ENCODE results near the gene DGCR6L.
A peak's percentile ranks its signal among the peaks of the same experiment; 100 is the strongest.
"Not testable (repeated sequence)": the region's sequence is repeated elsewhere in the genome, so short reads cannot be mapped to it uniquely, and the experiment has no call there.

DGCR6L gene

DNA sequence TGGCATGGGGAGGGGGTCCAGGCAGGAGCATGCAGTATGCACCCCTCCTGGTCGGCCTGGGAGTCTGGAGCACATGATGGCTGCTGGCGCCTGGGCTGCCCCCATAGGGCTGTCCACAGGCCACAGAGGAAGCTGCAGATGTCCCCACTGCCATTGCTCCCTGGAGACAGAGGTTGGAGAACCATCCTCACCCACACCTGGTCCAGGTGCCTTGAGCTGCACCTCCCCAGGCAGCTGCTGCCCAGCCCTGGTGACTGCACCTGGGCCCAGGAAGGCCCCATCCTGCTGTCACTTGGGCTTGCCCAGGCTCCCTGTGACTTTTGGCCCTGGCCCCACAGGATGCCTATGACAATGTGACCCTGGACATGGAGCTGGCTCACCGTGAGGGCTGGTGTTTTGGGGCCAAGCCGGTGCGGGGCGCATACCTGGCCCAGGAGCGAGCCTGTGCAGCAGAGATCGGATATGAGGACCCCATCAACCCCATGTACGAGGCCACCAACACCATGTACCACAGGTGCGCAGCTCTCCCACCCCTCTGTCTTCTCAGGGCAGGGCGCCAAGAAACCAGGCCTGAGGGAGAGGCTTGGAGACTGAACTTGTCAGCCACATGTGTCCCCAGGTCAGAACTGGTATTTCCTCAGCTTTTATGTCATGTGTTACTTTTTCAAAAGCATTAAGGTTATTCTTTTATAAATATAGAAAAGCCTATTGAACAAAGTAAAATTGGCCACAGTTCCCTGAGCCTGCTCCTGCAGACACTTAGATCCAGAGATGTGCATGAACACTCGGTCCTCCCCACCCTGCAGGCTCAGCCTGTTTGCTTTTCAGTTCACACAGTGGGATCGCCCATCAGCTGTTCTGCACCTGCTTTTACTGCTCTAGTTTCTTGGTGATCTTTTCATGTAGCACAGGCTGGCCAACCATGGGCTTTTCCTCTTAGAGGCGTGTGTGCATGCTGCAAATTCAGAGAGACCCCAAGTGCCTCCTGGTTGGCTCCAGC lies 12.1 kb downstream of the DGCR6L start:
- not testable (repeated sequence) for DNase-seq

DNA sequence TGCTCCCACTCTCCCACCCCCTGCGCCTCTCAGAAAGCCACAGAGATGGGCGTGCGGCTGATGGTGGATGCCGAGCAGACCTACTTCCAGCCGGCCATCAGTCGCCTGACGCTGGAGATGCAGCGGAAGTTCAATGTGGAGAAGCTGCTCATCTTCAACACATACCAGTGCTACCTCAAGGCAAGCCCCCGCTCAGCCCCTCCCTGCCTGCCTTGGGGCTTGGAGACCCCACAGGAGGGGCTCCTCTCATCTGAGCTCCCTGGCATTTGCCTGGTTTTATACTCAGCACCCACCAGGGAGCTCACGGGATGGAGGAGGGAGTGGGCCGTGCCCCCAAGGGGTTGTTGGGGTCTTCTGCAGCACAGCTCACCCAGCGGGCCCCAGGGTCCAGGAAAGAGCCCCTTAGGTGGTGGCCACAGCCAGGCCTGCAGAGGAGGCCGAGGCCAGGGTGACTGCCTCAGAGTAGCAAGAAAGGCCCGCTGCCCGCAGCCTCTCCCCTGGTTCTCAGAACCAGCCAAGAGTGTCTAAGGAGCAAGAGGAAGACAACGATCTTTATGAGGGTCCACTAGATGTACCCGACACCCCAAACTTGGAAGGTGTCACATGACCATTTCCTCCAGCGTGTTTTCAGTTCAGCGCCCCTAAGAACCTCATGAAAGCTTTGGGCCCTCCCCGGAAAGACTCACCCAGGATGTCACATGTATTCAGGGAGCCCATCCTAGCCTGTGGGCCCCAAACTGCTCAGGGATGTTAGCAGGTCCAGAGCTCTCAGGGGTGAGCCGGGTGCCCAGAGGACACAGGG lies 13.0 kb downstream of the DGCR6L start:
- DNase-seq = not testable (repeated sequence)

DNA sequence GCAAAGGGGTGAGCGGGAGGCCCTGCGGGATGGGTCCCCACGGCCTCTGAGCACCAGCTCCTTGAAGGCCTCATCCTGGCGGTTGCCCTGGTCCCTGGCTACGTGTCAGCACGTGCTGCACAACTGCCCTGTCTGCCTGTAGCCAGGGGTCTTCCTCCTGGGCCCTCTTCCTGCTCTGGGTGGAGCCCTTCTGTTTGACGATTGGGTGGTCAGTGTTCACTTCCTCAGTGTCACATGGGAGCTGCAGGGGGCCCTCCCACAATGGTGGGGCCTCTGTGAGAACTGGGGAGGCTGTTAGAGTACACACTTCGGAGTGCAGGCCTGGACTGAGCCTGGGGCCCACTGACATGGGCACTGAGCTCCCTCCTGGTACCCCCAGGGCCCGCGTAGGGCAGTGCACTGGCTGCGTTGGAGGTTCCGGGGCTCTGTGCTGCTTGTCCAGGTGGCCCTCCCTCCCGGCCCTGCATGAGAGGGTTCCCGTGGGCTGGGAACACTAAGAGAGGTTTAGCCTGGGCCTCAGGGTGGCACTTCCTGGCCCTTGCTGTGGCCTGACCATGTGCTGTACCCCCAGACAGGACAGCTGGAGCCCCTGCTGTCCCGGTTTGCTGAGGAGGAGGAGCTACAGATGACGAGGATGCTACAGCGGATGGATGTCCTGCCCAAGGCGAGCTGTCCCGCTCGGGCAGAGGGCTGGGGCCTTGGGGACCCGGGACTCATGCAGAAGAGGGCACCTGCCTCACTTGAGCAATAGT lies 13.8 kb downstream of the DGCR6L start:
- DNase-seq = no peak

DNA sequence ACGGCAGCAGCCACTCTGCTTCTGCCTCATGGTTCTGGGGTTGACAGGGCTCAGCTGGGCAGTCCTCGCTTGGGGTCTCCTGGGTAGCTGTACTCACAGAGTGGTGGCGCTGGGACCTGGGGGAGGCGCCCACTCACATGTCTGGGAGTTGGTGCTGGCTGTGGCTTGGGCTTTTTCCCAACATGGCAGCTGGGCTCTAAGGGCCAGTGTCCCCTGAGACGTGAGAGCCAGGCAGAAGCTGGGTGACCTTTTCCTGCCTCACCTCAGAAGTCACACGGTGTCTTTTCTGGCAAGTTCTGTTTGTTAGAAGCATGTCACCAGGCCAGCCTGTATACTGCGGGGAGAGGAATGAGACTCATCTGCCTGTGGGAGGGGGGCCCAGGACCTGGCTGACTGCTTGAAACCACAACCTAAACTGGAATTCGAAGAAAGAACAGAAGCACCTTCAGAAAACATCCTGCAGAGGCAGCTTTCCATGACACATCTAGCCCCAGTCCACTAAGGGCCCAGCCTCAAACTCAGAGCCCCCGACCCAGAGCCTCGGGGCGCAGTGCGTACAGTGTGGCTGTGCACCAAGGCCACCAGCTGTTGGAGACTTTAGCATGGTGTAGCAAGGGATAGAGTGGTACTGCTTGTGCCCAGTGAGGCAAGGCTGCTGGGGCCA lies 14.5 kb downstream of the DGCR6L start:
- DNase-seq = not testable (repeated sequence)

DNA sequence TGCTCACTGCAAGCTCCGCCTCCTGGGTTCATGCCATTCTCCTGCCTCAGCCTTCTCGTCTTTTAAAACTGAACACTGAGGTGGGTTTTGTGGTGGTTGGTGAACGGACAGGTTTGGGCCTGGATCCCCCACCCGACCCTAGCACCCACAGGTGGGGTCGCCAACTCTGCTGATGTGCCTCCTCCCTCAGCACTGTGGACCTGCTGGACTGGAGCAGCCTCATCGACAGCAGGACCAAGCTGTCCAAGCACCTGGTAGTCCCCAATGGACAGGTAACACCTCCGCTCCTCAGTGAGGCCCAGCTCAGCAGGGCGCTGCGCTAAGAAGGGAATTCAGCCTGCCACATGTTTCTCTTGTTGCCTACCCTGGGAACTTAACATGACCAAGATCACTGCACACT lies 15.2 kb downstream of the DGCR6L start:
- DNase-seq = no peak

DNA sequence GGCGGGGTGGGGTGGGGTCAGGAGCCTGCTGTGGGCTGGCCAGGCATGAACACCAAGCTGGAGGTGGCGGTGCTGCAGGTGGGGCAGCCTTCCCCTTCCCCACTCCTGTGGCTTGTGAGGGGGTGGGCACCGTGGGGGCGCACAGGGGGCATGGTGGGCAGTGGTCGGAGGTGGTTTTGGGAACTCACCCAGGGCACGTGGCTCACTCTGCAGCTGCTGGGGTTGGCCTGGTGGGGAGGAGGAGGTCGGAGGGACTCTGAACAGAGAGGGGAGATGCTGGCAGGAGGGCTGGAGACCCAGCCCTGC lies 16.7 kb downstream of the DGCR6L start:
- DNase-seq = not testable (repeated sequence)

DNA sequence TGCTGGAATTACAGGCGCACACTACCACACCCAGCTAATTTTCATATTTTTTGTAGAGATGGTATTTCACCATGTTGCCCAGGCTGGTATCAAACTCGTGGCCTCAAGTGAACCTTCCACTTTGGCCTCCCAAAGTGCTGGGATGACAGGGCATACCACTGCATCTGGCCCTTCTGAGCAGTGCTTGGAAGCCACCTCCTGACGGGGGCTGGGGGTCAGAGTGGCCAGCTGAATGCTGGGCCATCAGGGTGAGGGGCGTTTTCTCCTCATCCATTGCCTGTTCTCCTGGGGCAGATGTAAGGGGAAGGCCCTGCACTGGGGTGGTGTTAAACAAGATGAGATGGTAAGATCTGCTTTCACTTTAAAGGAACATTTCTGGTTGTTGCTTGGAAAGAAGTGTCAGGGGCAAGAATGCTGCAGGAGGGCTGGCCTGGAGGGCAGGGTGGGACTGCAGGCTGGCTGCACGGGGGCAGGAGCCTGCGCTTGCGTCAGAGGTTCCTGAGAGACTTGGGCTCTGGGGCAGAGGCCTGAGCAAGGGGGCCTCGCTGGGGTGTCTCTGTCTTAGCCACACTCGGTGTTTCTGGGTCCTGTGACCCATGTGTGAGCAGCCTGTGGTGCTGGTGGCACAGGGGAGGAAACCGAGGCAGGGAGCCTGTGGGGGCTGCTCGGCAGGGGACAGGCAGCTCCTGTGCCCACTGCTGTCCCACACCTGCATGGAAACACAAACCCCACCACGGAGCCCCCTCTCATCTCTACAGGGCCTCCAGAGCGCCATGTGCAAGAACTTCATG lies 17.2 kb downstream of the DGCR6L start:
- no peak for DNase-seq

DNA sequence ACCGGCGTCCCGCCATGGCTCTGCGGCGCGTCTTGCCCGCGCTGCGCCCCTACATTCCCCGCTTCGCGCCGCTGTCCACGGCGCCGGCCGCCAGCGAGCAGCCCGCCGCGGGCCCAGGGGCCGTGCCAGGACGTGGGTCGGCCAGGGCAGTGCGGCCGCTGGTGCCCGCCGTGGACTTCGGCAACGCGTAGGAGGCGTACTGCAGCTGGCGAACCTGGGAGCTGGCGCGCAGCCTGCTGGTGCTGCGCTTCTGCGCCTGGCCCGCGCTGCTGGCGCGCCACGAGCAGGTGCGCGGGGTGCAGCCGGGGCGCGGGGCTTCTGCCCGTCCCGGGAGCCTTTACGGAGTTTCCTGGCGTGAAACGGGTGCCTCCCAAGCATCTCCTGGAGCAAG lies 20.1 kb downstream of the DGCR6L start:
- no peak for DNase-seq

DNA sequence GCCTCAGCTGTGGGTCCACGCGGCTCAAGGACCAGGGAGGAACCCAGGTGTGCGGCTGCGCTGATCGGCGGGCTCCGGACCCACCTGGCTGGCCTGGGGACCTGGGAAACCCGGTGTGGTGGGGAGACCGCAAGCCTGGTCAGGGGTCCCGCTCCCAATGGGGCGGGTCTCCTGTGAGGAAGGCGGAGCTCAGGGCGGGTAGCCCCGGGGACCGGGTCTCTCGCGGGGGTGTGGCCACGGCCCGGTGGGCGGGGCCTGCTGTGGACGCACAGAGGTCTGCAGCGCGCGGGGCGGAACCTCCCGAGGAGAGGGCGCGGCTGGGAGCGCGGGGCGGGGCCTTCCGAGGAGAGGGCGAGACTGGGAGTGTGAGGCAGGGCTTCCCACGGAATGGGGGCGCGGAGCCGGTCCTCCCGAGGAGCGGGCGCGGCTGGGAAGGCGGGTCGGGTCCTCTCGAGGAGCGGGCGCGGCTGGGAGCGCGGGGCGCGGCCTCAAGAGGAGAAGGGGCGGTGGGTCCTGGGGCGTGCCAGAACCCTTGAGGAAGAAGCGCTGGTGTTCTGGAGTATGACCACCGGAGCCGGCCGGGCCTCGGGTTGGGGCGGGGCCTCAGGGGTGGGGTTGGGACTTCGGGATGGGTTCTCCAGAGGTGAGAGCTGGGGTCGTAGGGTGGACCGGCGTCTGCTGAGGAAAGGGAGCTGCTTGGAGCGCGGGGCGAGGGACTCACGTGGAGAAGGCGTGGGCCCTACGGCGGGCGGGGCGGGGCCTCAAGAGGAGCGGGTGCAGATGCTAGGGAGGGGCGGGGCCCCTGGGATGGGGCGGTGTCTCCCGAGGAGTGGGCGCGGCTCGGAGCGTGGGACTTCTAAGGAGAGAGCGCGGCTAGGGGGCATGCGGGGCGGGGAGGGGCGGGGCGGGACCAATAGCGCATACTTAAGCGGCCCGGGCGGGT lies 20.8 kb downstream of the DGCR6L start:
- peak; percentile 88 for DNase-seq

DNA sequence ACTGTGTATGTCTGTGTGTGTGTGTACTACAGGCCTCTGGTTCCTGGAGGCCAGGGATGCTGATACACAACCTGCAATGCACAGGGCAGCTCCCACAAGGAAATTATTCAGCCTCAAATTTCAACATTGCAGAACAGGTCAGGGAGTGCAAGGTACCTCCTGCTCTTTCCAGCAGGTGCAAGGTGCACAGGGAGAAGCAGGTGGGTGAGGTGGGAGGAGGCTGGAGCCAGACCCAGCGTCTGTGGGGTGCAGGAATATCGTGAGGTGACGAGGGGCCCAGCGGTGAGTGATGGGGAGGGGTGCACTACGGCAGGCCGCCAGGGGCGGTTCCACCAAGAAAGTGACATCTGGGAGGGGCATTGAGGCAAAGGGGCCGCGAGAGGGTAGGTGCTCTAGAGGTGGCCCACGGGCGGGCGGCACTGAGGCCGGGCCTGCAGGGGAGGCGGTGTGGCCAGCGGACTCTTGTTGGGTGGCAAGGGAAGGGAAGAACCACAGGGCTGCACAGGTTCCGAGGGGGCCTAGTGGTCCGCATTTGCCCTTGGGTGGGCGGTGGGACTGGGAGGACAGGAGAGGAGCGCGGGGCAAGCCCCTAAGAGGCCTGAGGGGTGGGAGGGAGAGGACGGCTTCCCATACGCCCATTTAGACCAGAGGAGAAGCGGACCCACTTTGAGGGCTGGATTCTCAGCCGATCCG lies 21.6 kb downstream of the DGCR6L start:
- DNase-seq = no peak

DNA sequence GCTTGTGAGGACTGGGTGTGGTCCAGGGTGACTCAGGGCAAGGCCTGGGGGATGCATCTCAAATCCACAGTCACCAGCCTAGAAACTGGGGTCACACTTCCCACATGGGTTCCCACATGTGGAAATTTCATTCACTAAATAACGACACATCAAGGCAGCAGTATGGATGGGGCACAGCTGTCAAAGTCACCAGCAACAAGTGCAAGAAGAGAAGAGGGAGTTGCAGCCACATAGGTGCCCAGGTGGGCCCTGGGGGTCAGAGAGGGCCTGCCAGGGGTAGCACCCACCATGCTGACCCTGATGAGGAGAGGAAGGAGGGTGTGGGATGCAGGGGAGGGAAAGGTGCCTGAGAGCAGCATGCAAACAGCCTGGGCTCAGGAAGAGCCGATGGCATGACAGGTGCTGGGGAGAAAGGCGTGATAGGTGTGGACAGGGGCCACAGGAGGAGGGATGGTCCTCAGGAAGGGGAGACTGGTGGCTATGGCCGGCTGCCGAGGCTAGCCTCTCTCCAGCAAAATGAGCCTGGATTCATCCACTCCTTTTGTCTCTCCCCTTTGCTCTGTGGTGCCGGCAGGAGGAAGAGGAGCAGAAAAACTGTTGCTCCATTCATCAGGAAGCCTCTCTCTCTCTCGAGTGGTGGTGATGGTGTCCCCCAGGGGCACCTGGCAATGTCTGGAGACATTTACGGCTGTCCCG lies 22.3 kb downstream of the DGCR6L start:
- no peak for DNase-seq

DNA sequence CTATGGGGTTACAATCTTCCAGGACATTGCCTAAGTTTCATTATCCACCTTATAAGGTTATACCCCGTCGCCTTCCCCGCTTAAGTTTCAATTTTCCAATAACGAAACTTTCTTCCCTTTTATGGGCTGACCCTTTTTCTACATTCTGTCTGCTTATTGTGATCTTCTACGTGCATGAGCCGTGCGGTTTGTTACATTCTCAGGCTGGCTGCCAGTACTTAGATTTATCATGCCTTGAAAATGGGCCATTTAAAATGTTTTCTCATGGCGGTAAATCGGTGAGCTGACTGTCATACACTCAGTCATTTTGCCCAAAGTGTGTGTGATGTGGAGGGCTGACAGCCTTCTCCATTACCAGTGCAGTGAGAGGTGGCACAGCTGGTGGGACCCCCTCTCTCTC lies 23.3 kb downstream of the DGCR6L start:
- no peak for DNase-seq

DNA sequence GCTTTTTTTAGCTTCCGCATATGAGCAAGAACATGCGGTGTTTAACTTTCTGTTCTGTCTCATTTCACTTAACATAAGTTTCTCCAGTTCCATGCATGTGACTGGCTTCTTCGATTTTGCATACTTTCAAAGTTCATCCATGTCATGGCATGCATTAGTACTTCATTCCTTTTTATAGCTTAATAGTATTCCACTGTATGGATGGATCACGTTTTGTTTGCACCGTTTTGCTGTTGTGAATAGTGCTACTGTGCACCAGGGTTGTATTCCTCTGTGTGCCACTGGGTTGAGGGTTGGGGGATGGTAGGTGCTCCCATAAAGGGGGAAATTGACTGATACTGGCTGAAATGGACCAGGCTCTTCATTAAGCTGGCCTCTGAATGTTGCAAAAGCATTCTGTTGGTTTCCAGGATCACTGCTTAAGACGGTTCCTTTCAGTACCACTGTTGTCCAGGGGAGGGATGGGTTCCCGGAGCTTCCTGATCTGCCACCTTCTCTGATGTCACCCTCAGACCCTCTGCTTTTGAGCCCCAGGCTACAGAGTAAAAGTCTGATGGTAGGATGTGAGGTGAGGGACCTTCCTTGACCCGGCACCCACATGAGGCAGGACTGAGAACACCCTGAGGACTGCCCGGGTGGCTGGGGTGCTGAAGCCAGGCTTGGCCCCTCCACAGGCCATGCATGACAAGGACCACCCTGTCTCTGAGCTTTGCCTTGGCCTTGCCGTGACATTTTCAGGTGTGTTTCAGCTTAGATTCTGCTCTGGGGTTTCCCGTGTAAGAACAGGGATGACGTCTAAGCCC lies 24.4 kb downstream of the DGCR6L start:
- DNase-seq = no peak

DNA sequence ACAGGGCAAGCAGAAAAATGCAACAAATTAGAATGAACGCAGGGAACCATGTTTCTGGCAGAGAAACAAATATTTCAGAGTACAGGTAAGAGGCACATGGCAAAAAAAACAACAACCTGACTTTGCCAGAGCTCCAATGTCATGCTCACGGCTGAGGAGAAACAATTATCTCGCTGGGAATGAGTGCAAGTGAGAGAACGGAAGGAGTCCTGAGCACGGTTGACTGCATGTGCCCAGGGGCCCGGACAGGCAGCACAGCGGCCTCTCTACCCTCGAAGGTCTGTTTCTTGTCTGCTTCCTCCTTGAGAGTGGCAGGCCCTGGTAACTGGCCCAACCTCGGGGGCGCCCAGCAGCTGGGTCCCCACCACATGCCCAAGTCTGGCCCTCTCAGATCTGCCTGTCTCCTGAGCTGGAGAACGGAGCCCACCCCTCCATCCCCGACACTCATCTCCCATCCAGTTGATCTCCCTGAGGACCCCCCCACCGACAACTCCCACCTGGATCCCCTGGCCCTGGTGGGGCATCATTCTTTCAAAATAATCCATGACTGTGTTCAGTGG lies 27.1 kb downstream of the DGCR6L start:
- DNase-seq = no peak

DNA sequence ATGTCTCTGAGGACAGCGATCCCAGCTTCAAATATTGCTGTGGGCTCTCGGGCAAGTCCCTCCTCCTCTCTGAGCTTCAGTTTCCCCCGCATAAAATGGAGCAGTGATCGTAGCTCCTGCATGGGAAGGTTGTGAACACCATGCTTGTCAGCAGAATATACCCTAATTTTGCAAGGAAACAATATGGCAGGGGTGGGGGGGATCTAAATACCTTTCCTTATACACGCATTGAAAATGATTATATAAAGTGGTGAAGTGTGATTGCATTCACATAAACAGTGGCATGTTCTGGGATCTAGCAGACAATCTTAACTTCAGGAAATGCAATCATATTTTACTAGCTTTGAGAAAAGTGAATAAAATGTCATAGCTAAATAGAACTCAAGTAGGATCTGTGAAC lies 27.8 kb downstream of the DGCR6L start:
- DNase-seq = no peak

DNA sequence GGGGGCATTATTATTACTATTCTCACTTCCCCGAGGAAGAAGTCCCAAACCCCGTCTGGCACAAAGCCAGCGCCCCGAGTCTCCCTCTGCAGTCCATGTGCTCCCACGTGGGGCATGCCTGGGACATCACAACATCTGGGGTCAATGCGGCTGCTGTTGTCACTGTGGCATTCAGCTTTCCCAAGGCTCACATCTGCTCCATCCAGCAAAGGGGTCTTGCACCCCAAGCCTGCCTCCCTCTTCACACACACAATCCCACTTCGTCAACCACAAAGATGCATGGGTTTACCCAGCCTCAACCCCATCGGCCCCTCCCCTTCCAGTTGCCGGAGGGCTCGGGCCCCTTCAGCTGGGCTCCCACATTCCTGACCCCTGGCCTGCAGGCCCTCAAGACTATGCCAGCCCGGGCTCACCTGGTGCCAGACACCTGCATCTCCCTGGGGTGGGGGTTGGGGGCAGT lies 28.2 kb downstream of the DGCR6L start:
- no peak for DNase-seq

DNA sequence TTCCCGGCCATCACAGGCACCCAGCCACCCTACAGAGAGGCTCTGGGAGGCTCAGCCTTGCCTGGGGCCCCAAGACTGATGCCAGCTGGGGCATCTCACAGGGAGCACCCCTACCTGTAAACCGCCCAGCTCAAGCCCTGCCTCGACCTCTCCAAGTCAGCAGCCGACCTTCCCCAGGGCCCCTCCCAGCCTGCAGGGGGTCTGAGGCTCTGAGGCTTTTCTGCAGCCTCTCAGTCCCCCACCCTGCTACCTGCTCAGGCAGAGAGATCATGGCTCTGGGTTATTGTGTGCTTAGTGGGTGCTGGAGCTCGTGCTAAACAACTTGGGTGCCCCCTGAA lies 28.6 kb downstream of the DGCR6L start:
- DNase-seq = no peak

DNA sequence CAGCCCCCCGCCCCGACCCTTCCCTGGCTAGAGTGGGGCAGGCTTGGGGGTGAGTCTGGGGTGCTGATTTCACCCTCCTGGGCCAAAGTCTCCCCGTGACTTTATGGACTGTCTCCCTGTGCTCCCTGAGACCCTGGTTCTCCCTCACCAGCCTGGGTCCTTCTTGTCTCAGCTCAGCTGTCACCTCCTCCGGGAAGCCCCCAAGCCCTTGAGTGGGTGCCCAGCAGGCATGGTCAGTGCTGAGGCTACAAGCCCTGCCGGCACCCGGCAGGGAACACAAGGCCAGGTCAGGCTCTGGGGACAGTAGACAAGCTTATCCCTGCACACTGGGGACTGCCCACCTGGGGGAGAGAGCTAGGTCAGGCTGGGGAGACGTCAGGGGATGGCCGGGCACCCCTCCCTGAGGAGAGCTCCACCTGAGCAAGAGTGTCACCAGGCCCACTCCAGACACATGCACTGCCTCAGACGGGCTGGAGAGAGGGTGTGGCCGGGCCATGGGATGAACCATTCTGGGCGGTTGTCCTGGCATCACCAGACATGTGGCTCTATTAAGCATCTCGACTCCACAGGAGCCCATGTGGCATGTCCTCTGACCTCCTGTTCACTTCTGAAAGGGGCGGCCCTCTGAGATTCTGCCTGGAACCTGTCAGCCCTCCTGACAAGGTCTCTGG lies 29.1 kb downstream of the DGCR6L start:
- no peak for DNase-seq

All from activated CD4-positive, alpha-beta T cell treated with anti-CD3 and anti-CD28 coated beads, Interleukin-10, Interleukin-2, amounts not matched to agents 100 ng/mL and 50 ng/mL, durations not matched to agents 16 hours and 8 hours (primary cell).